Activated CD4-positive, alpha-beta T cell treated with anti-CD3 and anti-CD28 coated beads for 1 hour (primary cell): ENCODE data around the gene NETO2.

Experiments used
- DNase-seq: peaks from one replicate; pipeline ENCODE4 v3.0.0-alpha.2; 2020

Gene NETO2

GRCh38 chr16:47043970-47044684, 99.6 kb downstream of the NETO2 start:
- DNase-seq, result no peak

GRCh38 chr16:47043200-47043599, 100.5 kb downstream of the NETO2 start:
- DNase-seq, result no peak

- DNase-seq, result peak; percentile 84
Observed at GRCh38 chr16:47037746-47038458, 105.8 kb downstream of the NETO2 start.

- DNase-seq, result peak; percentile 11
Observed at GRCh38 chr16:47037396-47037745, 106.4 kb downstream of the NETO2 start.

- DNase-seq, result no peak
Observed at GRCh38 chr16:47036201-47036600, 107.5 kb downstream of the NETO2 start.

- DNase-seq, result no peak
Observed at GRCh38 chr16:47035436-47035835, 108.3 kb downstream of the NETO2 start.

GRCh38 chr16:47034455-47034854, 109.3 kb downstream of the NETO2 start:
- DNase-seq, result no peak

GRCh38 chr16:47033176-47033575, 110.6 kb downstream of the NETO2 start:
- no peak for DNase-seq

- no peak for DNase-seq
Observed at GRCh38 chr16:47029724-47030123, 114.0 kb downstream of the NETO2 start.

GRCh38 chr16:47028767-47029377, 114.9 kb downstream of the NETO2 start:
- DNase-seq, result no peak
